NT2/D1 (cell line): ENCODE results near the gene FZD4.

ENCODE experiments used
- YY1 ChIP-seq: IDR thresholded peaks from 2 replicates; pipeline ENCODE4 v1.6.1; 2011; ENCODE audit not compliant: insufficient read length, insufficient read depth
- ZNF274 ChIP-seq: IDR thresholded peaks from 2 replicates; pipeline ENCODE4 v1.6.1; 2011; ENCODE audit warnings: mild to moderate bottlenecking, low read depth, low read length

DNA sequence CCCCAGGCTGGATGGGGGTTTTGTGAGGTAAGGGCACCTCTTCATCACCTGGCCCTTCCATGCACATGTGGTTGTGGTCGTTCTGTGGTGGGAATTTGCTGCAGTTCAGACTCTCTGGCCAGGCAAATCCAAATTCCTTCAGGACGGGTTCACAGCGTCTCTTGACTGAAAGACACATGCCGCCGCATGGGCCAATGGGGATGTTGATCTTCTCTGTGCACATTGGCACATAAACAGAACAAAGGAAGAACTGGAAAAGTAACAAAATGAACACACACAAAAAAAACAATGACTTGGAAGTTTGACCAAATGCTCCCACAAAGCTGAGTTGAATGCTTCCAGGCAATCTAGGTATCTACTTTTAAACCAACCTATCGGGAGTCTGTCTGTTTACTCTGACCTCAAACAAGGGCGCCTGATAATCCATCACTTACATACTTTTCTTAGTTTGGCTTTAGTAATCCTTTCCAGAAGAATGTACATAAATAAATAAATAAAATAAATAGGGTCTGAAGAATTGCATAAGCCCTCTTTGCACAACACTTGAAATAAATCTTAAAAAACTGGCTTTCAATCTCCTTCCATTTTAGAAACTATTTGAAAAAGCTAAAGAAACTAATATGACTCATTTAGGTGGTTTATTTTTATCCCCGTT lies 2.8 kb downstream of the FZD4 start:
- TF ChIP-seq ZNF274: no peak
- TF ChIP-seq YY1: no peak
